Body of pancreas (tissue), 4 donors: ENCODE results near the gene TTC16. TPM values are rescaled to one million over a fixed set of nuclear protein-coding genes. Genes with fewer than 3 reads are reported as not detected.

Experiments
- ATAC-seq: fragments of 150-250 bp; one replicate; pipeline ENCODE4 v1.9.1; 2016
- DNase-seq, 4 donors: peaks; one replicate each; pipeline ENCODE4 v3.0.0-alpha.2; 2019
- H3K27ac ChIP-seq, 4 donors: fragments of 200-600 bp; sonication (generic); 1 replicate in 3 of 4; 2 replicates in 1 of 4; pipeline versions ENCODE4 v1.5.1 to v1.6.1; 2016 to 2019; ENCODE audit warnings: mild to moderate bottlenecking in 1 of 4, mixed read lengths in 1 of 4, moderate library complexity in 1 of 4
- H3K27me3 ChIP-seq, 2 donors: fragments of 200-600 bp; sonication (generic); one replicate each; pipeline ENCODE4 v1.6.0; 2016; ENCODE audit warnings: mild to moderate bottlenecking in 1 of 2
- H3K36me3 ChIP-seq, 2 donors: fragments of 200-600 bp; sonication (generic); replicated peaks in 1 of 2; 2 replicates each; pipeline ENCODE4 v1.5.1; 2016; ENCODE audit warnings: low read depth in 2 of 2; ENCODE audit not compliant: insufficient read depth in 1 of 2
- H3K4me1 ChIP-seq: fragments of 200-600 bp; sonication (generic); one replicate; pipeline ENCODE4 v1.6.0; 2016
- H3K4me3 ChIP-seq, 2 donors: fragments of 200-600 bp; sonication (generic); 1 replicate in 1 of 2; 2 replicates in 1 of 2; pipeline ENCODE4 v1.5.1; 2016 to 2019
- H3K9me3 ChIP-seq, 3 donors: fragments of 200-600 bp; sonication (generic); 1 replicate in 2 of 3; 2 replicates in 1 of 3; pipeline ENCODE4 v1.5.1; 2016
- CTCF ChIP-seq, 7 experiments: fragments of 450-650 bp in 4 of 7; fragments of 200-600 bp in 3 of 7; sonication (generic) in 3 of 7; IDR thresholded peaks; one replicate each; pipeline ENCODE4 v1.5.1; 2016 to 2019; ENCODE audit warnings: antibody characterized with exemption in 7 of 7
- POLR2A ChIP-seq, 3 donors: fragments of 450-650 bp; IDR thresholded peaks; one replicate each; pipeline ENCODE4 v1.6.1; 2016; ENCODE audit warnings: antibody characterized with exemption in 3 of 3, mild to moderate bottlenecking in 2 of 3
- WGBS, 2 donors: methylation state at CpG; one replicate each; pipeline ENCODE4 v1.1.5; 2017; 5-methylcytosine and 5-hydroxymethylcytosine counted together
- intact Hi-C: fragments of 100-400 bp; cut with DNase I; formaldehyde crosslinking; loops from one replicate; pipeline ENCODE4 v1.15.1; 2023
- total RNA-seq, 2 donors: library from RNA; depleted of rRNA; stranded (reverse); fragments of >200 nt; gene quantifications; one replicate each; pipeline ENCODE4 v1.1.0, GENCODE V29; 2016

TTC16 gene
- total RNA-seq, 2 donors from 2014 or later: under 0.01 to 0.52 TPM

- H3K4me1 ChIP-seq: no peaks in the 10 kb centered on the region
- no peak for TF ChIP-seq CTCF (IDR thresholded peaks at IDR 0.05)
- TF ChIP-seq POLR2A (IDR thresholded peaks at IDR 0.05): no peak
- ATAC-seq (no peak), DNase-seq (no peak)
- no peak overlapping the region for H3K27ac ChIP-seq
- intact Hi-C loops: no loop called here
- no peaks in the 10 kb centered on the region for H3K27me3 ChIP-seq
- H3K36me3 ChIP-seq: peaks cover 7 to 9% of the 10 kb centered on the region in 2 donors
- no peaks in the 10 kb centered on the region for H3K9me3 ChIP-seq
- no peak overlapping the region for H3K4me3 ChIP-seq
- WGBS, 2 donors: 92% methylated on average over 8 to 12 of the region's 12 CpGs
Measured at GRCh38 chr9:127676638-127677037, 39.2 kb upstream of the TTC16 start.

GRCh38 chr9:127679506-127679905 lies 36.4 kb upstream of the TTC16 start:
- DNase-seq (no peak), ATAC-seq (no peak)
- intact Hi-C loops: no loop called here
- Histone ChIP-seq H3K4me1 (no peaks in the 10 kb centered on the region), H3K27ac (no peak overlapping the region), H3K9me3 (no peaks in the 10 kb centered on the region), H3K36me3 (peaks cover 0 to 7% of the 10 kb centered on the region in 2 donors), H3K27me3 (no peaks in the 10 kb centered on the region), H3K4me3 (no peak overlapping the region)
- TF ChIP-seq CTCF (IDR thresholded peaks at IDR 0.05) (no peak), POLR2A (IDR thresholded peaks at IDR 0.05) (no peak)
- WGBS, 2 donors: 61 to 86% methylated on average over 2 of the region's 2 CpGs

- Histone ChIP-seq H3K27me3 (no peaks in the 10 kb centered on the region), H3K4me1 (no peaks in the 10 kb centered on the region), H3K4me3 (no peak overlapping the region), H3K27ac (no peak overlapping the region), H3K36me3 (peaks cover 0 to 7% of the 10 kb centered on the region in 2 donors), H3K9me3 (no peaks in the 10 kb centered on the region)
- intact Hi-C loops: no loop called here
- TF ChIP-seq CTCF (IDR thresholded peaks at IDR 0.05): no peak
- no peak for TF ChIP-seq POLR2A (IDR thresholded peaks at IDR 0.05)
- WGBS, 2 donors: 93 to 95% methylated on average over 10 to 11 of the region's 11 CpGs
- no peak for DNase-seq
- ATAC-seq: no peak
Measured at GRCh38 chr9:127680226-127680625, 35.7 kb upstream of the TTC16 start.

- H3K4me1 ChIP-seq: no peaks in the 10 kb centered on the region
- no peak overlapping the region for H3K27ac ChIP-seq
- DNase-seq (no peak), ATAC-seq (no peak)
- intact Hi-C loops: no loop called here
- WGBS, 2 donors: 90 to 93% methylated on average over 7 to 9 of the region's 9 CpGs
- H3K27me3 ChIP-seq: no peaks in the 10 kb centered on the region
- no peaks in the 10 kb centered on the region for H3K9me3 ChIP-seq
- H3K4me3 ChIP-seq: no peak overlapping the region
- TF ChIP-seq CTCF (IDR thresholded peaks at IDR 0.05): no peak
- no peak for TF ChIP-seq POLR2A (IDR thresholded peaks at IDR 0.05)
- peaks cover 0 to 7% of the 10 kb centered on the region in 2 donors for H3K36me3 ChIP-seq
Measured at GRCh38 chr9:127680846-127681245, 35.0 kb upstream of the TTC16 start.

GRCh38 chr9:127682351-127683136 lies 33.3 kb upstream of the TTC16 start:
- Histone ChIP-seq H3K27me3 (no peaks in the 10 kb centered on the region), H3K27ac (no peak overlapping the region), H3K9me3 (no peaks in the 10 kb centered on the region), H3K4me1 (no peaks in the 10 kb centered on the region), H3K36me3 (peaks cover 0 to 5% of the 10 kb centered on the region in 2 donors), H3K4me3 (no peak overlapping the region)
- peak; percentile 27 for ATAC-seq
- TF ChIP-seq CTCF (IDR thresholded peaks at IDR 0.05) (no peak), POLR2A (IDR thresholded peaks at IDR 0.05) (no peak)
- 87 to 89% methylated on average over 21 to 23 of the region's 23 CpGs for WGBS, 2 donors
- intact Hi-C loops: no loop called here
- DNase-seq: peak in 3 of 4 donors; percentile 10 to 40 (median 29)
